ENCODE data around the gene PPP6R2.

Gene PPP6R2

DNA sequence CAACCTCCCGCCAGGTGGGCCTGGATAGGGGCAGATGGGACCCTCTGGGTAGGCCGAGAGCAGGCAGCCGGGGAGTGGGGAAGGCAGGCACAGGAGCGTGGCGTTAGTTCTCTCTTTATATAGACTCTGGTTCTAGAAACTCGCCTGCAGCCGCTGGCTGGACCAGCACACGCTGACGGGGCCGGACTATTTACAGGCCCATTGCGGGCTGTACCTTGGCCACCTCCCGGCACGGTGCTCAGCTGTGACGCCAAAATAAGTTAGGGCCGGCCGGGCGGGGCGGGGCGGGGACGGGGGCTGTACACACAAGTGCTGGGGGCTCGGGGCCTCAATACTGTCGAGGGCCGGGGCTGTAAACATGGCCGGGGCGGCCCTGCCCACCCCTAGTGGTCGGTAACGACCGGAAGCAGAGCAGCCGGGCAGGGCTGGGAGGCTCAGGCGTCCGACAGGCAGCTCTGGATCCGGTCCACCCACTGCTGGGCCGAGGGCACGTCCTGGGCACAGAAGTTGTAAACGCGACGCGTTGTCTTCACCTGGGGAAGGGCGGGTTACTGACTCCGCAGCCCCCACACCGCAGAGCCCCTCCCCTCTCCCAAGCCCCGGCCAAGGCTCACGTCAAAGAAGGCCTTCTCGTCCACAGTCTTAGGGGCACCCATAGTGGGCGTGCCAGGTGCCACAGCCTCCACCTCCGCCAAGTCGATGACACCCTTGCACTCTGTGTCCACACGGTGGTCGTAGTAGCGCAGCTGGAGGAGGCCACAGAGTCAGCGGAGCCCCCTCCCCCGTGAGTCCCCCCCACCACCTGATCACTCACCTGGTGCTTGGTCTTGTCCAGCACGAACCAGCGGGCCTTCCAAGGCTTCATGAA, 103.8 kb downstream of the PPP6R2 start:
- Histone ChIP-seq H3K36me3 (ENCODE audit: control insufficient read depth in 2 of 2, insufficient read depth in 2 of 2, low read length in 2 of 2) (peaks cover 27 to 34% of the 10 kb centered on the region in 2 donors), H3K27me3 (ENCODE audit: control insufficient read depth in 2 of 2, insufficient read depth in 2 of 2, low read length in 2 of 2) (no peaks in the 10 kb centered on the region), H3K4me3 (ENCODE audit: low read length in 2 of 2) (no peak overlapping the region), H3K9me3 (ENCODE audit: control insufficient read depth in 2 of 2, low read length in 2 of 2) (no peaks in the 10 kb centered on the region), H3K4me1 (ENCODE audit: control insufficient read depth in 2 of 2, insufficient read depth in 2 of 2, low read length in 2 of 2) (no peaks in the 10 kb centered on the region), H3K27ac (ENCODE audit: low read depth in 2 of 2, low read length in 2 of 2) (no peak overlapping the region), H3K9ac (ENCODE audit: low read depth in 1 of 2, low read length in 2 of 2) (no peak overlapping the region)

DNA sequence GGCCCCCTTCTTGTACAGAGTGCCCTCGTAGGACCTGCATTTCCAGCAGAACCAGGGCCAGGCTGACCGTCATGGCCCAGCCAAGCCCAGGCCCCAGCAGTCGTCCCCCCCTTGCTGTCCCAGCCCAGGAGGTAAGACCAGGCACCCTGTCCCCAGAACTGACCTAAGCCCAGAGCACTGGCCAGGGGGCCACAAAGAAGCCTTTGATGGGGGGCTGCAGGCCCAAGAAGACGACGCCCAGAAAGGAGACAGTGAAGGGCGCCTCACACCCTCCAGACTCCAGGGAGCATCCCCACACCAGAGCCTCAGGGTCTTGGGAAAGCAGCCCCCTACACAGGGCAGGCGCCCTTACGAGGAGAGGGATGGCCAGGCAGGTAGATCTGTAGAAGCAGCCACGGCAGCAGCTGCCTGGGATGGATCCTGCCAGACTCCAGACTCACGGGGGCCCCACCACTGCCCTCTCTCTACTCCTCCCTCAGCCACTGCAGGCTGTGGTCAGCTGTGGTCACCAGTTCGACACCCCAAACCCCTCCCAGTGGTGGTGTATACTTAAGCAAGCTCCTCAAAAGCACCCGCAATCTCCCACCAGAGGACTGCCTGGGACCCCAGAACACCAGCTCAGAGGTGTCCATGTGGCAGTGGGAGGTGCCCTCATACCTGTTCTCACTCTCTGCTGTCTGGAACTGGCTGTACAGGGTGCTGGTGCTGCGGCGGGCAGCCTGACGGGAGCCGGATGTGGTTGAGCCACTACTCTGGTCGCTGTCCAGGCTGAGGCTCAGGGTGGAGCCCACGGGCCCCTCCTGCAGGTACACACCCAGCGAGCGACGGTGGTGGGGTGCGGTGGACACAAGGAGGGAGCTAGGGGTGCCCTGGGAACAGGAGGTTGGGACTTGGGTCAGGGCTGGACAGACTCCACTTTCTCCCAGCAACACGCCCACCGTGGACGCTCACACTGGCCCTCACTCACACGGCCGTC, 104.7 kb downstream of the PPP6R2 start:
- Histone ChIP-seq H3K4me1 (ENCODE audit: control insufficient read depth in 2 of 2, insufficient read depth in 2 of 2, low read length in 2 of 2) (no peaks in the 10 kb centered on the region), H3K4me3 (ENCODE audit: low read length in 2 of 2) (no peak overlapping the region), H3K9me3 (ENCODE audit: control insufficient read depth in 2 of 2, low read length in 2 of 2) (no peaks in the 10 kb centered on the region), H3K27me3 (ENCODE audit: control insufficient read depth in 2 of 2, insufficient read depth in 2 of 2, low read length in 2 of 2) (no peaks in the 10 kb centered on the region), H3K36me3 (ENCODE audit: control insufficient read depth in 2 of 2, insufficient read depth in 2 of 2, low read length in 2 of 2) (peaks cover 25 to 33% of the 10 kb centered on the region in 2 donors), H3K27ac (ENCODE audit: low read depth in 2 of 2, low read length in 2 of 2) (no peak overlapping the region), H3K9ac (ENCODE audit: low read depth in 1 of 2, low read length in 2 of 2) (no peak overlapping the region)

DNA sequence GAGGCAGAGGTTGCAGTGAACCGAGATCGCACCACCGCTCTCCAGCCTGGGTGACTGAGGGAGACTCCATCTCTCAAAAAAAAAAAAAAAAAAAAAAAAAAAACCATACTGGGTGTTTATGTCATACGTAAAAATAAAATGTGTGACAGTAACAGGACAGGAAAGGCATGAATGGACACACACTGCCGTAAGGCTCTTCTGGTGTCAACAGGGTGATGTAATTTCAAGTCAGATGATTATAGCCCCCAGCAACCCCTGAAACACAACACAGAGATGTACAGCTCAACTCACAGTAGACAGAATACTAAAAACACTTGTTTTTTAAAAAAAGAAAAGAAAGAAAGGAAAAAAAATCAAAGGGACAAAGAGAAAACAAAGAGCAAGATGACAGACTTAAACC, 109.5 kb downstream of the PPP6R2 start:
- no peak overlapping the region for H3K27ac ChIP-seq (ENCODE audit: low read depth in 2 of 2, low read length in 2 of 2)
- H3K36me3 ChIP-seq (ENCODE audit: control insufficient read depth in 2 of 2, insufficient read depth in 2 of 2, low read length in 2 of 2) = peaks cover 41 to 58% of the 10 kb centered on the region in 2 donors
- no peaks in the 10 kb centered on the region for H3K27me3 ChIP-seq (ENCODE audit: control insufficient read depth in 2 of 2, insufficient read depth in 2 of 2, low read length in 2 of 2)
- no peaks in the 10 kb centered on the region for H3K9me3 ChIP-seq (ENCODE audit: control insufficient read depth in 2 of 2, low read length in 2 of 2)
- H3K4me3 ChIP-seq (ENCODE audit: low read length in 2 of 2) = no peak overlapping the region
- no peak overlapping the region for H3K9ac ChIP-seq (ENCODE audit: low read depth in 1 of 2, low read length in 2 of 2)
- no peaks in the 10 kb centered on the region for H3K4me1 ChIP-seq (ENCODE audit: control insufficient read depth in 2 of 2, insufficient read depth in 2 of 2, low read length in 2 of 2)

DNA sequence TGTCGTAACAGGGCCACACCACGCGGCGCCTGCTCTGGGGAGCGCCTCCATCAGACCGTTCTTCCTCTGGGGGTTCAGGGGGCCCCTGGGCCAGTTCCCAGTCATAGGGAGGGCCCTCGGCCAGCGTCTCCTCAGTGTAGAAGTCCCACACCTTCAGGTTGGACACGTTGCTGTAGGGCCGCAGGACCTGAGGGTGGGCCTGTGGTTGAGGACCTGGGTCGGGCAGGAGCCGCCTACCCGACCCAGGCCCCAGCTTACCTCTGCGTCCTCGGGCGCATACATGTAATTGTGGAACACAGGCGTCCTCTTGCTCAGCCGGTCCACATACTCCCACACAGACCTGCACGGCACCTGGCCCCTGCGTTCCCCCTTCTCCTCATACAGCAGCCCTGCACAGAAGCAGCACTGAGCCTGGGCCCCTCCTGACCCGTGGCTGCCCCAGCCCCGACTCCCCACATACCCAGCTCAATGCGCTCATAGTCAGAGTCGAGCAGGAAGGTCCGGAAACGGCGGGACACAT, 111.5 kb downstream of the PPP6R2 start:
- Histone ChIP-seq H3K36me3 (ENCODE audit: control insufficient read depth in 2 of 2, insufficient read depth in 2 of 2, low read length in 2 of 2) (peaks cover 46 to 60% of the 10 kb centered on the region in 2 donors), H3K9me3 (ENCODE audit: control insufficient read depth in 2 of 2, low read length in 2 of 2) (no peaks in the 10 kb centered on the region), H3K4me3 (ENCODE audit: low read length in 2 of 2) (no peak overlapping the region), H3K4me1 (ENCODE audit: control insufficient read depth in 2 of 2, insufficient read depth in 2 of 2, low read length in 2 of 2) (no peaks in the 10 kb centered on the region), H3K27ac (ENCODE audit: low read depth in 2 of 2, low read length in 2 of 2) (no peak overlapping the region), H3K27me3 (ENCODE audit: control insufficient read depth in 2 of 2, insufficient read depth in 2 of 2, low read length in 2 of 2) (no peaks in the 10 kb centered on the region), H3K9ac (ENCODE audit: low read depth in 1 of 2, low read length in 2 of 2) (no peak overlapping the region)

DNA sequence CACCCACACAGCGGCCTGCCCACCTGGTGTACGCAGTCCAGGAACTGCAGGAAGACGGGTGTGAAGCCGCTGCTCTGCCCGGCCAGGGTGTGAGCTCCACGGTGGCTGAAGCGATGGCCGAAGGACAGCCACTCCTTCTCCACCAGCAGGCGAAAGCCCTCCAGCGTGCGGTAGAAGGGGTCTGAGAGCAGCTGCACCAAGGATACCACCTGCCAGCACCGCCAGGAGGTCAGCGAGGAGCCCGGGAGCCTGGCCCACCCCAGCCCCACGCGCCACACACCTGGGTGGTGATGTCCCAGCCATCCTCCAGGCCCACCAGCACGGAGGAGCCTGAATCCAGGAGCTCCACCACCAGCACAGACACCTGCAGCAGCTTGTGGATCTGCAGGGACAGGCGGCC, 112.1 kb downstream of the PPP6R2 start:
- Histone ChIP-seq H3K36me3 (ENCODE audit: control insufficient read depth in 2 of 2, insufficient read depth in 2 of 2, low read length in 2 of 2) (peaks cover 51 to 60% of the 10 kb centered on the region in 2 donors), H3K9me3 (ENCODE audit: control insufficient read depth in 2 of 2, low read length in 2 of 2) (no peaks in the 10 kb centered on the region), H3K4me1 (ENCODE audit: control insufficient read depth in 2 of 2, insufficient read depth in 2 of 2, low read length in 2 of 2) (no peaks in the 10 kb centered on the region), H3K9ac (ENCODE audit: low read depth in 1 of 2, low read length in 2 of 2) (no peak overlapping the region), H3K27me3 (ENCODE audit: control insufficient read depth in 2 of 2, insufficient read depth in 2 of 2, low read length in 2 of 2) (no peaks in the 10 kb centered on the region), H3K27ac (ENCODE audit: low read depth in 2 of 2, low read length in 2 of 2) (no peak overlapping the region), H3K4me3 (ENCODE audit: low read length in 2 of 2) (no peak overlapping the region)

DNA sequence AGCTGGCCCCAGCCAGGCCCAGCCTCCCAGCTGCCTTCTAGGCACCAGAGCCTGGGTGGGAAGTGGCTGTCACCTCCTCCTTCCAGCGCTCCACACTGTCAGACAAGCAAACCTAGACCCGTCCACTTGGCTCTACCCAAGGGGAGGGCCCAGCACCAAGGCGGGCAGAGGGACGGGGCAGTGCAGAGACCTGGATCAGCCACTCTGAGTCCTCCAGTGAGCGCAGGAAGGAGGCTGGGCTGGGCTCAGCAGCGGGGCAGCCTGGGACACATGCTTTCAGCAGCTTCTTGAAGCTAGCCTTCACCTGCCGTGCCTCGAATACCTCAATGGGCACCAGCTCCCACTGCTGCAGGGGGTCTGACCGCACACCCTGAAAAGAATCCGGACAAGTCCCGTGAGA, 112.9 kb downstream of the PPP6R2 start:
- H3K4me3 ChIP-seq (ENCODE audit: low read length in 2 of 2) = no peak overlapping the region
- H3K9ac ChIP-seq (ENCODE audit: low read depth in 1 of 2, low read length in 2 of 2) = no peak overlapping the region
- no peaks in the 10 kb centered on the region for H3K4me1 ChIP-seq (ENCODE audit: control insufficient read depth in 2 of 2, insufficient read depth in 2 of 2, low read length in 2 of 2)
- H3K27ac ChIP-seq (ENCODE audit: low read depth in 2 of 2, low read length in 2 of 2) = no peak overlapping the region
- no peaks in the 10 kb centered on the region for H3K9me3 ChIP-seq (ENCODE audit: control insufficient read depth in 2 of 2, low read length in 2 of 2)
- H3K27me3 ChIP-seq (ENCODE audit: control insufficient read depth in 2 of 2, insufficient read depth in 2 of 2, low read length in 2 of 2) = no peaks in the 10 kb centered on the region
- H3K36me3 ChIP-seq (ENCODE audit: control insufficient read depth in 2 of 2, insufficient read depth in 2 of 2, low read length in 2 of 2) = peaks cover 60 to 63% of the 10 kb centered on the region in 2 donors

DNA sequence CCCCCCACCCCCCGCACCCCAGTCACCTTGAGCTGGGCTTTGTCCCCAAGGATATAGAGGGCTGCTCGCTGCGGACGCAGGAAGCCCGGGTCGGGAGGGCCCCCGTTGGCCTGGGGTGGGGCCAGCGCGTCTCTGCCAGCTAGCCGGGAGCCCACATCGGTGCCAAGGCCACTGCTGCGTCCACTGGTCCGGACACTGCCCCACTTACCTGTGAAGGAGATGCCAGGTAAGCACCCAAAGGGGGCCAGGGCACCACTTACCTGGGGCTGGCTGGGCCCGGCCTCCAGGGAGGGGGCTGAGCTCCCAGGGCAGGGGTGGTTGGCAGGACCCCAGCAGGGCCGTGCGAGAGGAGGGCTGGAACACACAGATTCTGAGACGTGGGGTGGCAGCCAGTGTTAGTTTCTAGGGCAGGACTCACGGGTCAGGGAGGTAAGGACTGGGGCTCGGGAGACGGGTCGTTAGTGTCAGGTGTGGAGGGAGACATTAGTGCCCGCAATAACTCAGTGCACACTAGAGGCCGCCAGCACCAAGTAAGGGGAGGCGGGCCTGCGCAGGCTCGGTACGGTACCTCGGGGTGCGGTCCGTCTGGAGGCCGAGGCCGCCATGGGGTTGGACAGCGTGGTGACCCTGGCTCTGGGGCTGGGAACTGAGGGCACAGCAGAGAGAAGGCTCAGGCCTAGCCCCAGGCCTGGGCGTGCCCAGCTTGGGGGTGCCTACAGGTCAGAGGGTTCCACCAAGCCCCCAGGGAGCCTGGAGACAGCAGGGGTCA, 113.5 kb downstream of the PPP6R2 start:
- H3K27ac ChIP-seq (ENCODE audit: low read depth in 2 of 2, low read length in 2 of 2) = no peak overlapping the region
- no peak overlapping the region for H3K9ac ChIP-seq (ENCODE audit: low read depth in 1 of 2, low read length in 2 of 2)
- no peak overlapping the region for H3K4me3 ChIP-seq (ENCODE audit: low read length in 2 of 2)
- H3K27me3 ChIP-seq (ENCODE audit: control insufficient read depth in 2 of 2, insufficient read depth in 2 of 2, low read length in 2 of 2) = no peaks in the 10 kb centered on the region
- H3K9me3 ChIP-seq (ENCODE audit: control insufficient read depth in 2 of 2, low read length in 2 of 2) = no peaks in the 10 kb centered on the region
- H3K4me1 ChIP-seq (ENCODE audit: control insufficient read depth in 2 of 2, insufficient read depth in 2 of 2, low read length in 2 of 2) = no peaks in the 10 kb centered on the region
- peaks cover 65 to 69% of the 10 kb centered on the region in 2 donors for H3K36me3 ChIP-seq (ENCODE audit: control insufficient read depth in 2 of 2, insufficient read depth in 2 of 2, low read length in 2 of 2)

DNA sequence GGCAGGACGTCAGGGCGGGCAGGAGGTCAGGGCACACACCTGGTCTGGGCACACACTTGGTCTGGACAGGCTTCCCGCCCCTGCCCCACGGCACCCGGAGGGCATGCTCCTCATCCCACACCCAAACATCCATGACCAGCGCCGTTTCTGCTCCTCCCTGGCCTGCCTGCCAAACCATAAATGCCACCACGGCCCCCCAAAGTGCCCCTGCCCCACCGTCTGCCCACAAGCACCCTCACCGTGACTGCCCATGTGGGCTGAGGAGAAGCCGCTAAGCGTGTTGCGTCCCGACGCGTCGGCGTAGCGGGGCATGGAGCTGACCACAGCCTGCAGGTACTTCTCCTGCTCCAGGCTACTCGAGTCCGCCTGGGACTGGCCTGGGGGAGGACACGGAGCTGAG, 115.9 kb downstream of the PPP6R2 start:
- H3K4me3 ChIP-seq (ENCODE audit: low read length in 2 of 2) = no peak overlapping the region
- peaks cover 81 to 84% of the 10 kb centered on the region in 2 donors for H3K36me3 ChIP-seq (ENCODE audit: control insufficient read depth in 2 of 2, insufficient read depth in 2 of 2, low read length in 2 of 2)
- no peak overlapping the region for H3K27ac ChIP-seq (ENCODE audit: low read depth in 2 of 2, low read length in 2 of 2)
- H3K27me3 ChIP-seq (ENCODE audit: control insufficient read depth in 2 of 2, insufficient read depth in 2 of 2, low read length in 2 of 2) = no peaks in the 10 kb centered on the region
- no peaks in the 10 kb centered on the region for H3K4me1 ChIP-seq (ENCODE audit: control insufficient read depth in 2 of 2, insufficient read depth in 2 of 2, low read length in 2 of 2)
- H3K9ac ChIP-seq (ENCODE audit: low read depth in 1 of 2, low read length in 2 of 2) = no peak overlapping the region
- H3K9me3 ChIP-seq (ENCODE audit: control insufficient read depth in 2 of 2, low read length in 2 of 2) = no peaks in the 10 kb centered on the region

DNA sequence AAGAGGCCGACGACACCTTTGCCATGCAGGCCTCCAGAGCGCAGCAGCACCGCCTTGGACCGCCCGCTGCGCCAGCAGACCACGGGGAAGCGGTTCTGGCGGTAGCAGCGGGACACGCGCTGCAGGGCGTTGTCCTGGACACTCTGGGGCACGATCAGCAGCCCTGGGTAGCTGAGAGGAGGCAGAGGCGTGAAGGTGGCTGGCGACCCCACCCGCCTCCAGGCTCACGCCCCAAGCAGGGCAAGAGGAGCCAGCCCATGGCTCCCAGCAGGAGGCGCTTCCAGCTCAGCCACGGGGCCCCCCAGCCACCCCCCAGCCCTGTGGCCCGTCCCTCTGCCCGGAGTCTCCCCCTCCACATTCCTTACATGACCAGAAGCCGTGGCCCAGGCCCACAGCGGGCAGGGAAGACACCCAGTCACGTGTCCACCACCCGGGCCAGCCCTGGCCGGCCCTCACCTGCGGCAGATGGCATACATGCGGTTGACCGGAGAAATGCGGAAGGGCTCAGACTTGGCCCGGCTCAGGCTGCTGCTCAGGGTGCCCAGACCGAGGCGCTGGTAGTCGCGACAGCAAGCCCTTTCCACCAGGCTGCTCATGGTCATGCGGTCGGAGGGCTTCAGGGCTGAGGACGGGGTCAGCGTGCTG, 116.5 kb downstream of the PPP6R2 start:
- no peaks in the 10 kb centered on the region for H3K9me3 ChIP-seq (ENCODE audit: control insufficient read depth in 2 of 2, low read length in 2 of 2)
- H3K27me3 ChIP-seq (ENCODE audit: control insufficient read depth in 2 of 2, insufficient read depth in 2 of 2, low read length in 2 of 2) = no peaks in the 10 kb centered on the region
- no peaks in the 10 kb centered on the region for H3K4me1 ChIP-seq (ENCODE audit: control insufficient read depth in 2 of 2, insufficient read depth in 2 of 2, low read length in 2 of 2)
- no peak overlapping the region for H3K4me3 ChIP-seq (ENCODE audit: low read length in 2 of 2)
- no peak overlapping the region for H3K27ac ChIP-seq (ENCODE audit: low read depth in 2 of 2, low read length in 2 of 2)
- H3K36me3 ChIP-seq (ENCODE audit: control insufficient read depth in 2 of 2, insufficient read depth in 2 of 2, low read length in 2 of 2) = peaks cover 81 to 85% of the 10 kb centered on the region in 2 donors
- H3K9ac ChIP-seq (ENCODE audit: low read depth in 1 of 2, low read length in 2 of 2) = no peak overlapping the region
